Activated CD8-positive, alpha-beta memory T cell treated with anti-CD3 and anti-CD28 coated beads for 48 hours (primary cell): ENCODE measurements around the gene ZP2.
"Not testable (repeated sequence)": the region's sequence is repeated elsewhere in the genome, so short reads cannot be mapped to it uniquely, and the experiment has no call there.

Experiments used
- DNase-seq, 3 experiments: peaks; one replicate each; pipeline ENCODE4 v3.0.0-alpha.2; 2020; ENCODE audit warnings: low read depth in 2 of 3, low spot score in 2 of 3

ZP2 gene

GRCh38 chr16:21175397-21175796 lies 36.0 kb downstream of the ZP2 start:
- no peak for DNase-seq

DNA sequence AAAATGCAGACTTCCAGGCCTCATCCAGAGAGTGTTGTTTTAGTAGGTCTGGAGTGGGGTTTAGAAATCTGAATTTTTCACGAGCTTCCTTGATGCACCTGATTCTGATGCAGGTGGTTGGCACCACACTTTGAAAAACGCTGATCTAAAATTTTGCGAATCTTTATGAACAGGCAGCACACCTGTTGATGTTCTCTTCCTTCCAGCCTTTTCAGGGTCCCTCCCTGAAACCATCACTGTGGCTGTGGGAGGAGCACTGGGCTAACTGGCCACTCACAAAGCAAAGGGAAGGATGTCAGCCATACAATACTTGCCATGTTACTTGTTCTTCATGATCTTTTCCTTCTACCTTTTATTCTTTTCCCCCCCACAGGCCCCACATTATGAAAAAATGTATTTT lies 38.7 kb downstream of the ZP2 start:
- DNase-seq: no peak

GRCh38 chr16:21170116-21170515 lies 41.3 kb downstream of the ZP2 start:
- not testable (repeated sequence) for DNase-seq

DNA sequence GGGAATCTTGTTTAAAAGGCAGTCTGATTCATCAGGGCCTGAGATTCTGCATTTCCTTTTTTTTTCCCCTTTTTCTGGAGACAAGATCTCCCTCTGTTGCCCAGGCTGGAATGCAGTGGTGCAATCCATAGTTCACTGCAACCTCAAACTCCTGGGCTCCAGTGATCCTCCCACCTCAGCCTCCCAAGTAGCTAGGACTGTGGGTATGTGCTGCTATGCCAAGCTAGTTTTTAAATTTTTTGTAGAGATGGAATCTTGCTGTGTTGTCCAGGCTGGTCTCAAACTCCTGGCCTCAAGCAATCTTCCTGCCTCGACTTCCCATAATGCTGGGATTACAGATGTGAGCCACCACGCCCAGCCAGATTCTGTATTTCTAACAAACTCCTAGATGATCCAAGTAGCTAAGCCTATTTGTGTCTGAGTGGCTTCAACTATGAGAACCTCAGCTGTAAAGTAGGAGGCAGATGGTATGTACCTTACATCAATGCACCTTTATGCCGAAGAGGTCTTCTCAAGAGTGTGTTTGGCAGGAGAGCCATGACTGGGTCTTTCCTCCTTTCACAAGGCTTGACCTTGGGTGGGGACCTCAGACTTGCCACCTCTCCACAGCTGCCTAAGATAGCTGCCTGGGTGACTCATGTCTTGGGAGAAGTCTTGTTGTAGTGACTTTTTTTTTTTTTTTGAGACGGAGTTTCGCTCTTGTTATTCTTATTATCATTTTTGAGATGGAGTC lies 42.0 kb downstream of the ZP2 start:
- DNase-seq: no peak

DNA sequence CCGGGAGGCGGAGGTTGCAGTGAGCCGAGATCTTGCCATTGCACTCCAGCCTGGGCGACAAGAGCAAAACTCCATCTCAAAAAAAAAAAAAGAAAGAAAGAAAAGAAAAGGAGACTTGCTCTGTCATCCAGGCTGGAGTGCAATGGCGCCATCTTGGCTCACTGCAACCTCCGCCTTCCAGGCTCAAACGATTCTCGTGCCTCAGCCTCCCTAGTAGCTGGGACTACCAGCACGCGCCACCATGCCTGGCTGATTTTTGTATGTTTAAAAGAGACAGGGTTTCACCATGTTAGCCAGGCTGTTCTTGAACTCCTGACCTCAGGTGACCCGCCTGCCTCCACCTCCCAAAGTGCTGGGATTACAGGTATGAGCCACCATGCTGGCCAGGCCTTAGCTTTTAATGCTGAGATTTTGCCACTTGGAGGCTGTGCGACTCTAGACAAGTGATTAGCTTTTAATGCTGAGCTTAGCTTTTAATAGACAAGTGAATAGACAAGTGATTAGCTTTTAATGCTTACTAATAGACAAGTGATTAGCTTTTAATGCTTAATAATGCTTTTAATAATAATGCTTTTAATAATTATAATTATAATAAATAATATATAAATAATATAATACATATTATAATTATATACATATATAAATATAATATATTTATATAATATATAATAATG lies 43.3 kb downstream of the ZP2 start:
- no peak for DNase-seq

DNA sequence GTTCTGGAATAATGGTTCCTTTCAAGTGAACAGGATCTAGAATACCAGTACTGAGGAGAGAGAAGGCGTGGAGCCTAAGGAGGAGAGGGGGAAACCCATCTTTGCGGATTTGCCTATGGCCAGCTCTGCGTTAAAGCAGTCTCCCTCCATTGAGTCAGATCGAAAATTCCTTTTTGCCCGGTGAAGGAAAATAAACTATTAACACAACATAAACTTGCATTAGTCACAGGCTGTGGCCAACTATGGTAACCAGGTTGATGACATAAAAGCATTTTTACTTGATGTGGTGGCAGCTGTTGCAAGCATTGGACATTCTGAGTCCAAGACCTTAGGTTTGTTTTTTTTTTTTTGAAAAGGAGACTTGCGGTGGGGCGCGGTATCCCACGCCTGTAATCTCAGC lies 44.0 kb downstream of the ZP2 start:
- no peak for DNase-seq

DNA sequence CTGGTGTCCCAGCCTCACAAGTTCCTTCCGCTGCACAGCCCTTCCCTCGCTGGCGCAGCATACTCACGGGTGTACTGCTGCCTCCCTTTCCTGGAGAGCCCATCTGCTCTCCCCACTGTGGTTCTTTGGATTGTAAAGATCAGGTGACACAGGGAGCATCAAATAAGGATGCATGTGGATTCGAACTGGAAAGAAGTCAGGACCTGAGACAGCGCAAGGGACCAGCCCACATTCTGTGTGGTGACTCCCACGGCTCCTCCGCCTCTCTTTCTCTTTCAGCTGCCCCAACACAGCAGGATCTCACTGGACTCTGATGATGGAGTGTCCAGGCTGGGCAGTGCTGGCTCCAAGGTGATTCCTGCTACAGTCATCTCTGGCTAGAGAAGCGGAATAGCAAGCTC lies 44.8 kb downstream of the ZP2 start:
- DNase-seq: no peak

DNA sequence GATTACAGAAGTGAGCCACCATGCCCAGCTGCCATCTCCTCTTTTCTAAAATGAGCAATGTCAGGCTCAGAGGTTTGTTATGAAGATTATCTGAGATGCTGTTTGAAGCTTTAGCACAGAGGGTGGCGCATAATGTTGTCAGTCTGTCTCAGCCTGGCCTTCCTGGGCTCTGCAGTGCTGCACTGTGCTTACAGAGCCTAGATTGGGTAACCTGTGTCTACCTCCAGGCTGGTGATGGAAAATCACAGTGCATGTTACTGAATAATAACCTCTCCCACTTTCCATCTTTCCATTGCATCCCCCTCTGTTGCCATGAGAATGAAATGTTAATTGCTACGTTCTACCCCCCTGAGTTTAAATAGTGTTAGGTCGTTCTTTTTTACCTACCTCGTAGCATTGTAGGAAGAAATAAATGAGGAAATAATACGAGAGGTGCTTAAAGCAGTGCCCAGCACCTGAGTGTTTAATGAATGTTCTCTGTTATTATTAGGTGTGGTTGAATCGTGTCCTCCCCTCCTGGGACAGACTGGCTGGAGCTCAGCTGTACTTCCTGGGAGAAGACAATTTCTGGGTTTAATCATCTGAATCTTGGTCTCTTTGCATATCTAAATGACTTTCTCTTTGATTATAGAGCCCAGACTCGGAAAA lies 46.7 kb downstream of the ZP2 start:
- DNase-seq: no peak

DNA sequence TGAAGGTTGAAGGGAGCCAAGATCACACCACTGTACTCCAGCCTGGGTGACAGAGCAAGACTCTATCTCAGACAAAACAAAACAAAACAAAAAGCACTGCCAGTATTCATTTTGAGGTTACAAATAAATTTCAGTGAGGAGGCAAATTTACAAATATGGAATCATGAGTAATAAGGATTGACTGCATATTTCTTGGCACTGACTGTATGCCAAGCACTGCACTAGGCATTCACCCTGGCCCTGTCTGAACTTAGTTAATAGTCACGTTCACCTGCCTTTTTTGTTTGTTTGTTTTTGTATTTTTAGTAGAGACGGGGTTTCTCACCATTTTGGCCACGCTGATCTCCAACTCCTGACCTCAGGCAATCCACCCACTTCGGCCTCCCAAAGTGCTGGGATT lies 47.8 kb downstream of the ZP2 start:
- no peak for DNase-seq

DNA sequence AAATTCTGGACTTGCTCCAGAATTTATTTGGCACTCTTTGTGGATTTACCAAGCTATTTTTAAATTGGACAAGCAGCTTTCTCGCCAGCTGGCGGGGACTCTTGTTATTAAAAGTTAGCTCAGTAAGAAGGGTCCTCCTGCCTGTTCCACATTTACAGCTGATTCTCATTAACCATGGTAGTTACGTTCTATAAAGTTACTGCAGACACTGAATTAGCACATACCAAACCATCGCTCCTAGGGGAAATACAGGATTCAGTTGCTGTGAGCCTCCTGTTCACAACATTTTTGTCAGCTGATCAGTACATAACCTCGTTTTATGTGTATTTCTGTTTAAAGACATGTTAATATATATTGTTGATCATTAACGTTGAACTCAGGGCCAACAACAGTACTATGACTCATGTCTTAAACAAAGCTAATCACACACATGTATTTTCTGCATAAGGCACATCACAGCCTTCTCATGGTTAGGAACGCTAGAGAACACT lies 48.7 kb downstream of the ZP2 start:
- no peak for DNase-seq

- DNase-seq: no peak
Observed at GRCh38 chr16:21161211-21161610, 50.2 kb downstream of the ZP2 start.

DNA sequence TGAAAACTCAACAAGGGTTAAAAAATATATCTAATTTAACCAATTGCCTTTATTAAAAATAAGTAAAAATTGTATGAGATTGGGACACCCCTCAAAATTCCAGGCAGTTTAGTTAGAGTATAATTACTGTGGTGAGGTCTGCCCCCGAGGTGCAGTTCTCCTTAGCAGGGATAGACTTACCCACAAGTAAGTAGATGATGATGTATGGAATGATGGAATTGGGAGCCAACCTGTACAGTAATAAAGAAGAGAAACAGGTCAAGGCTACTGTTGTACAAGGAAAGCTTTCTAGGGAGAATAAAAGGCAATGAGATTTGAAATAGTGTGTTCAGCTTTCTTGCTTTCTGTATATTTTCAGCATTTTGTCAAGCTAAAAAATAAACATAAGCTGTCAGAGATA lies 51.1 kb downstream of the ZP2 start:
- no peak for DNase-seq

DNA sequence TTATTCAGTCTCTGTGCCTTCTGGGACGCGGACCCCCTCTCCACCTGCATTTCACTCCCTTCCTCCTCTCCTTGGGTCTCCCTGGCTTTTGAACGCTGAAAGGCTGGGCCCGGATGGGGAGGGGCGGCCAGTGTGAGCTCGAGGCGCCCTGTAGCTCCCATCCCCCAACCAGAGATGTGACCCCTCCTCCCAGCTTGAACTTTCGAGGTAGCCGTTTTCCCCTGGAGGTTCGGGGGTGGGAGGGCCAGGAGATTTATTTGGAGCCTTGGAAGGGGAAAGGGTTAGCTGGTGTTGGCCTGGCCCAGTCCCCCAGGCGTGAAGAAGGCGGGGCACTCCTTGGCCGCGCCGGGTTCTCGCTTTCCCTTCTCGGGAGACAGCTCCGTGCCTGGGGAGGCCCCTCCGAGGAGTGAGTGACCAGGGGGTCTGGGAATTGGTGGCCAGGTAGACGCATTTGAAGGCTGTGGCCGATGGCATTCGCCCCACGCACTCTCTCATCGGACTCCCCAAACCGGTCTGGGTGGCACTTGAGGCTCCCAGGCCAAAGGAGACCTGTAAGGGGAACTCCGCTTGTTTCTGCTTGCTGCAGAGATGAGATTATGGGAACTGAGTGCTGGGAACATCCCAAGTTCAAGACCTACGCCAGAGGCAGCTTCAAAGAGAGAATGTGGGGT lies 52.0 kb downstream of the ZP2 start:
- peak in 1 of 3 experiments; percentile 6 for DNase-seq

GRCh38 chr16:21158208-21159110 lies 52.9 kb downstream of the ZP2 start, which contains the start of gene LDAF1:
TSS of gene LDAF1 (plus strand) at chr16:21158674. CDS start at chr16:21161183, 2,509 bp downstream.
- peak; percentile 47 to 58 (median 55) for DNase-seq

- no peak for DNase-seq
Observed at GRCh38 chr16:21157632-21158031, 53.7 kb downstream of the ZP2 start.

- DNase-seq: no peak
Observed at GRCh38 chr16:21156767-21157467, 54.5 kb downstream of the ZP2 start.

DNA sequence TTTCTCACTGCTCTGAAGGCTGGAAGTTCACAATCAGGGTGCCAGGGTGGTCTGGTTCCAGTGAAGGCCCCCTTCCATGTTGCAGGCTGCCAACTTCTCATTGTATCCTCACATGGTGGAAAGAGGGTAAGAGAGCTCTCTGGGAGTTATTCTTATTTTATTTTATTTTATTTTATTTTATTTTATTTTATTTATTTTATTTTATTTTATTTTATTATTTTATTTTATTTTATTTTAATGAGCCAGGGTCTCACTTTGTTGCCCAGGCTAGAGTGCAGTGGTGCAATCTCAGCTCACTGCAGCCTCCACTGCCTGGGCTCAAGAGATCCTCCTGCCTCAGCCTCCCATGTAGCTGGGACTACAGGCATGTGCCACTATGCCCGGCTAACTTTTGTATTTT lies 55.4 kb downstream of the ZP2 start:
- not testable (repeated sequence) for DNase-seq

- DNase-seq: not testable (repeated sequence)
Observed at GRCh38 chr16:21153124-21153729, 58.1 kb downstream of the ZP2 start.
